ENCODE results near the gene METRNL.

Gene METRNL

GRCh38 chr17:83142619-83143018, 63.2 kb downstream of the METRNL start:
- Histone ChIP-seq H3K4me3 (ENCODE audit: low read length) (no peak overlapping the region), H4K20me1 (ENCODE audit: insufficient read depth, low read length) (no peaks in the 10 kb centered on the region), H3K9ac (ENCODE audit: low read length) (no peak overlapping the region), H3K9me3 (ENCODE audit: insufficient read depth, low read length) (no peaks in the 10 kb centered on the region), H2AFZ (ENCODE audit: low read depth, low read length) (no peak overlapping the region), H3K27ac (ENCODE audit: low read length) (no peak overlapping the region), H3K36me3 (replicated peaks; ENCODE audit: low read depth, low read length) (no peaks in the 10 kb centered on the region), H3K27me3 (ENCODE audit: low read depth, low read length) (peaks cover 59% of the 10 kb centered on the region), H3K79me2 (ENCODE audit: low read length) (no peaks in the 10 kb centered on the region), H3K4me1 (ENCODE audit: low read length) (no peaks in the 10 kb centered on the region), H3K4me2 (ENCODE audit: low read length) (no peak overlapping the region)
- TF ChIP-seq EZH2phosphoT487 (IDR thresholded peaks at IDR 0.05; ENCODE audit: low read depth) (no peak), CTCF (IDR thresholded peaks at IDR 0.05; ENCODE audit: low read depth, low read length) (no peak)

GRCh38 chr17:83143817-83144231, 64.4 kb downstream of the METRNL start:
- Histone ChIP-seq H3K4me1 (ENCODE audit: low read length) (no peaks in the 10 kb centered on the region), H3K4me2 (ENCODE audit: low read length) (no peak overlapping the region), H3K36me3 (replicated peaks; ENCODE audit: low read depth, low read length) (no peaks in the 10 kb centered on the region), H3K79me2 (ENCODE audit: low read length) (no peaks in the 10 kb centered on the region), H3K9ac (ENCODE audit: low read length) (no peak overlapping the region), H3K27ac (ENCODE audit: low read length) (no peak overlapping the region), H4K20me1 (ENCODE audit: insufficient read depth, low read length) (no peaks in the 10 kb centered on the region), H3K9me3 (ENCODE audit: insufficient read depth, low read length) (no peaks in the 10 kb centered on the region), H2AFZ (ENCODE audit: low read depth, low read length) (no peak overlapping the region), H3K4me3 (ENCODE audit: low read length) (no peak overlapping the region), H3K27me3 (ENCODE audit: low read depth, low read length) (peaks cover 63% of the 10 kb centered on the region)
- no peak for TF ChIP-seq CTCF (IDR thresholded peaks at IDR 0.05; ENCODE audit: low read depth, low read length)
- TF ChIP-seq EZH2phosphoT487 (IDR thresholded peaks at IDR 0.05; ENCODE audit: low read depth) = no peak
